WI38 (cell line): ENCODE measurements around the gene ITGB8.

Source experiments
- H3K4me3 ChIP-seq: 2 replicates; pipeline ENCODE4 v1.5.1; 2011; ENCODE audit warnings: low read depth, mild to moderate bottlenecking, control low read depth, low read length
- TF ChIP-seq, protein P1 (sequence below): IDR thresholded peaks from 2 replicates; pipeline ENCODE4 v1.5.1; 2012; ENCODE audit warnings: low read depth, mild to moderate bottlenecking, control low read depth, low read length

Gene ITGB8

DNA sequence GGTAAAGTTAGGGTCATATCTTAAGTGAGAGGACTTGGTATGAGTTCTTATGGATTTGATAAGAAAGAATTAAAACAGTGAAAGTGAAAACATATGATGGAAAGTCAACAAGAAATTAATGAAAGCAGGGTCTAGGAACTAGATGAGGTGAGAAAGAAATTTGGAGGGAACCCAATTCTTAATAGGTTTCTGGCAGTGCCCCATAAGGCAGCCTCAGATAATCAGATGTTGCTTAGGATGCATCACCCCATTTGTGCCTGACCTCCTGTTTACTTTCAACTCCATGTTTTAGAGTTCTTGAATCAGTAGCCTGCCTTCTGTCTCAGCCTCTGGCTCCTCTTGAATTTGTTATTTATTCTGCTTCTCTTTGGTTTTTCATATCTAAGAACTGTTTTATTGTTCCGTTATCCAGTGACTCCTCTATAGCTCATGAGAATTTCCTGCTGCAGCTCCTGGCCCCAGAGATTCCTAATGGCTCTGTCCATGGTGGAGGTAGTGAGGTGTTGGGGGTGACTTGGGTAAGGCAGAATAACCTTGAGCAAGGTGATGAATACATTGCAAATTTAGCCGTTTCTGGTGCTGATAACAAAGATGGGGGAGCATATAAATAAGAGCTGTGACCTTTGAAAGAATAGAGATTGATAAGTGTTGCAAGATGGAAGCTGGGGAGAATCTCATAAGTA, 17.6 kb downstream of the ITGB8 start:
- TF ChIP-seq, protein P1, sequence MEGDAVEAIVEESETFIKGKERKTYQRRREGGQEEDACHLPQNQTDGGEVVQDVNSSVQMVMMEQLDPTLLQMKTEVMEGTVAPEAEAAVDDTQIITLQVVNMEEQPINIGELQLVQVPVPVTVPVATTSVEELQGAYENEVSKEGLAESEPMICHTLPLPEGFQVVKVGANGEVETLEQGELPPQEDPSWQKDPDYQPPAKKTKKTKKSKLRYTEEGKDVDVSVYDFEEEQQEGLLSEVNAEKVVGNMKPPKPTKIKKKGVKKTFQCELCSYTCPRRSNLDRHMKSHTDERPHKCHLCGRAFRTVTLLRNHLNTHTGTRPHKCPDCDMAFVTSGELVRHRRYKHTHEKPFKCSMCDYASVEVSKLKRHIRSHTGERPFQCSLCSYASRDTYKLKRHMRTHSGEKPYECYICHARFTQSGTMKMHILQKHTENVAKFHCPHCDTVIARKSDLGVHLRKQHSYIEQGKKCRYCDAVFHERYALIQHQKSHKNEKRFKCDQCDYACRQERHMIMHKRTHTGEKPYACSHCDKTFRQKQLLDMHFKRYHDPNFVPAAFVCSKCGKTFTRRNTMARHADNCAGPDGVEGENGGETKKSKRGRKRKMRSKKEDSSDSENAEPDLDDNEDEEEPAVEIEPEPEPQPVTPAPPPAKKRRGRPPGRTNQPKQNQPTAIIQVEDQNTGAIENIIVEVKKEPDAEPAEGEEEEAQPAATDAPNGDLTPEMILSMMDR: no peak
- no peak overlapping the region for H3K4me3 ChIP-seq

DNA sequence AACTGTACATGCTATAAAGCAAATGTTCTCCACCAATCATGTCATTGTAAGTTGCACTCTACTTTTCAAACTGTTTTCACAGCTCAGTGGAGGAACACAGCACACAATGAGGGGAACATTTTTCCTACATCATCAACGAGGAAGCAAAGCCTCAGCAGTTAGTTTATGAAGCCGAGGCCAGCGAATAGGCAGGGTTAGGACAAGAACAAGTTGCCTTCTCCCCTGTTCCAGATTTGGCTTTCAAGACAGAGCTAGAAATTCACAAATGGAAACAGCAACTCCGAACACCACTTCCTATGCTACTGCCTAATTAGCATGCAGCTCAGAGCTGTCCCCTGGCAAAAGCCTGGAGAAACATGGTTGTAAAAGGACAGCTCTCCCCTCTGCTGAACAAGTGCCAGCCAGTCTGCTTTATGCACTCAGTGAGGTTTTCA, 19.8 kb downstream of the ITGB8 start:
- H3K4me3 ChIP-seq: no peak overlapping the region
- TF ChIP-seq, protein P1: no peak

DNA sequence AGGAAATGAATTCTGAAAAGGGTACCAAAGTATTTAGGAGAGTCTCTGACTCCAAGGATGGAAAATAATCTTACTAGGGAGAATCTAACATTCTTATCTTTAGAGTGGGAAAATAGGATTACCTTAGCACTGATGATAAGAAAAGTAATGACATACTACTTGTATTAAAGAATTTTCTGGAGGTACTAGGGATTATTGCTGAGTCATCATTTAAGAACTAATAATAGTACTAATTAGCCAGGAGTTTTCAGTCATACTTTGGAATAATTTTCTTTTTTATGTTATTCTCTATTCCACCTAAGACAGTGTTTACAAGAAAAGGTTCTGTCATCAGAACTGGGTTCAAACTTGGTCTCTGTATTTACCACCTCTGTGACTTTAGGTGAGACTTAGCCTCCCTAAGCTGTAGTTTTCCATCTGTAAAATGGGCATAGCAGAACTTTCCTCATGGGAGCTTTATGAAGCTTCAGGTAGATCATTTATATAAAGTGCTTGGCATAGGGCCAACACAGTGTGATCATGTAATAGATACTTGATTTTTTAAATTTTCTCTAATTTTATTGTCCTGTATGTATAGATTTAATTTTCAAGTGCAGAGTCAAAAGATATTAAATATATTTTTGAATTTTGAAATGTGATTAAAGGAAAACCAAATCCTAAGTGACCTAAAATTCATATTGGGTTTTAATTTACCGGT, 20.4 kb downstream of the ITGB8 start:
- TF ChIP-seq, protein P1: no peak
- no peak overlapping the region for H3K4me3 ChIP-seq

DNA sequence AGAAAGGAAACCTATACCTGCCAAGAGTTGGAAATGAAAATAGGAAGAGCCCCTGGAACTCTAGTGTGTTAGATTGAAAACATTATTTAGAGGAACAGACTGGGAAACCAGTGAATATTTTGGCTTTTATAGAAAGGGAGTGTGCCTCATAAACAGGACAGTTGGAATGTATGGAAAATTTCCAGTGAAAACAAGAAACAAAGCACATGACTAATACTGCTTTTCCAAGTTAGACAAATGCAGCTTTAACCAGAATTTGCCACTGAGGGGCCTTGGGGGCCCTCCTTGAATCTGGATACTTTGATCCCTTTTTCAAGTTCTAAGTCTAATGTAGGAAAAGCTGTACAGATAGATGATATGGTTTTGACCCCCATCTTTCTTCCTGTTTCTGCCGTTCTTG, 21.2 kb downstream of the ITGB8 start:
- TF ChIP-seq, protein P1: no peak
- no peak overlapping the region for H3K4me3 ChIP-seq

DNA sequence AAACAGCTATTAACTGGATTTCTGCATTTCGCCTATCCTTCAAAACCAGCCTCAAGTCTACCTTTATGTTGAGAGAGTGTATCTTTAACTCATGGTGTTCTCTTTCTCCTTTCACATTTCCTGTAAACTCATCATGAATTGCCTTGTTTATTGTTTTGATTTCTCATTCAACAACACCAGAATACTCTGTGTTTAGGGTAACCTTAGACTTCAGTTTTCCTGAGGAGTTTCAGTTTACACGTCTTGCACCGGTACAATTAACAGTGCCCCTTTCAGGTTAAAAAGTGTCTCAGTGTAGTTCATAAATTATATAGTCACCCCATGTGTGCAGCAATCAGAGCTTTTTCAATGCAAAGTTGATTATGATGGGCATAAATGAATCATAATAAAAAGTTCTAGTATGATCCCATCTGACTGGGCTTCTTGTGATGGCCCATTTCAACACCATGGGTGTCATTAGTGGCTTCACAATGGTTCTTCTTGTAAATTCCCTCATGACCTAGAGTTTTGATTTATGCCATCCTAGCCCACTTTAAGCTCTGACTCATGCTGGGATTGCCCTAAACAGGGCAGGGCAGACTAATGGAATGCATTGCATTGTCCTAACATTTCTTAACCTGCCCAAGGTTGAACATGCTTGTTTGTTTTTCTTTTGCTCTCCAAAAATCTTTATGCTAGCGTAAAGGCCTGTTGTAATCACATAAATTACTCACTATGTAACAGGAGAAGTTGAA, 22.0 kb downstream of the ITGB8 start:
- TF ChIP-seq, protein P1: no peak
- H3K4me3 ChIP-seq: no peak overlapping the region

DNA sequence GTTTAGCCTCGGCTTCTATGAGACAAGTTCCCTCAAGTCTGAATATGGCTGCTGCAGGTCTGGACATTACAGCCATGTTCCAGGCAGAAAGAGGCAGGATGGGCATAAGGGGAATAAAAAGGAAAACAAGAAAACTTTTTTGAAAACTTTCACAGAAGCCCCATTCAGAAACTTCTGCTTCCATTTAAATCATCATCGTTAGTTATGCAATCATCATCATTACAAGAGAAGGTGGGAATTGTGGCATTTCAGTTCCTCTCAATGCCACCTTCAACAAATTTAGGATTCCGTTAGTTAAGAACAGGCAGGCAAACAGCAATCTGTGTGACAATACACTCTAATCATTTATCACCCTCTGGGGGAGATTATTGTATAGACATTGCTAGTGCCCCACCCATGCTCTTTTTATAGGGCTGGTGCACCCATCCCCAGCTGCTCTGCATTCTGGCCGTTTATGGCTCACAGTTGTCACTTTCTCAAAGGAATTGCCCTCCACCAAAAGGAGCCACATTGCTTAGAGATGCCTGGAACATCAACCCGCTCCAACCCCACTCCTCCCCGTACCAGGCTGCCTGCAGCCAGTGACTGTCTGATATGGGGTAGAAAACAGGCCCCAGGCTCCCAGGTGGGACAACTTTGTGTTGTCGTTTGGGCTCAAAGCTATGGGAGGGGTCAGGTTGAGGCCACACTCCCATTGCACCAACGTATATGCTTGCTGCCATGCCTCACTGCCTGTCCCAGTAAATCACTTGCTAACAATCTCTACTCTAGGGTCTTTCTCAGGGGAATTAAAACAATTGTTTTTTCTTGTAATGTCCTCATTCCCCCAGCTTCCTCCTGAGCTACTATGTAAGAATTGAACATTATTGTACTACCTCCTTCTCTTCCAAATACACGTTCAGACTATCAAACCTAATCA, 24.2 kb downstream of the ITGB8 start:
- H3K4me3 ChIP-seq: no peak overlapping the region
- TF ChIP-seq, protein P1: no peak
